HepG2 (cell line): Measurements from ENCODE around the gene PPP4R2. TPM values are rescaled to one million over a fixed set of nuclear protein-coding genes. Genes with fewer than 3 reads are reported as not detected.

Experiments
- AKAP8 ChIP-seq: sonication (generic); formaldehyde crosslinking; IDR thresholded peaks from 2 replicates; pipeline ENCODE4 v1.5.1; 2020; ENCODE audit warnings: mild to moderate bottlenecking, missing genetic modification reagents
- BCL3 ChIP-seq: sonication (generic); formaldehyde crosslinking; IDR thresholded peaks from 2 replicates; pipeline ENCODE4 v1.5.1; 2020; ENCODE audit warnings: mild to moderate bottlenecking, missing genetic modification reagents, moderate library complexity
- CBX1 ChIP-seq: IDR thresholded peaks from one replicate; pipeline ENCODE4 v1.6.1; 2016; ENCODE audit warnings: antibody characterized with exemption, low read depth
- DMAP1 ChIP-seq: IDR thresholded peaks from 2 replicates; pipeline ENCODE4 v1.6.1; 2016
- FOSL2 ChIP-seq: sonication (generic); formaldehyde crosslinking; IDR thresholded peaks from 2 replicates; pipeline ENCODE4 v1.4.0; 2020; ENCODE audit warnings: missing genetic modification reagents
- LBX2 ChIP-seq: sonication (generic); formaldehyde crosslinking; IDR thresholded peaks from 2 replicates; pipeline ENCODE4 v1.5.0; 2020; ENCODE audit warnings: missing genetic modification reagents, mild to moderate bottlenecking, borderline replicate concordance
- NBN ChIP-seq: fragments of 450-650 bp; conservative IDR thresholded peaks from 2 replicates; pipeline ENCODE4 v1.6.1; 2017
- NFYC ChIP-seq: IDR thresholded peaks from 2 replicates; pipeline ENCODE4 v1.6.1; 2016; ENCODE audit warnings: missing genetic modification reagents, missing compliant biosample characterization
- PAWR ChIP-seq: sonication (generic); formaldehyde crosslinking; IDR thresholded peaks from 2 replicates; pipeline ENCODE4 v1.4.0; 2020; ENCODE audit warnings: missing genetic modification reagents, mild to moderate bottlenecking, borderline replicate concordance
- SATB2 ChIP-seq: sonication (generic); formaldehyde crosslinking; IDR thresholded peaks from 2 replicates; pipeline ENCODE4 v1.5.0; 2020; ENCODE audit warnings: missing genetic modification reagents
- SNAI1 ChIP-seq: sonication (generic); formaldehyde crosslinking; IDR thresholded peaks from 2 replicates; pipeline ENCODE4 v1.5.0; 2020; ENCODE audit warnings: mild to moderate bottlenecking, missing genetic modification reagents, borderline replicate concordance
- SRSF1 ChIP-seq: fragments of 200-400 bp; formaldehyde crosslinking; optimal IDR thresholded peaks from 2 replicates; pipeline ENCODE3; 2017; ENCODE audit warnings: mild to moderate bottlenecking, low read depth, low read length, moderate library complexity
- TBL1XR1 ChIP-seq: fragments of 150-350 bp; IDR thresholded peaks from 2 replicates; pipeline ENCODE4 v1.6.1; 2014; ENCODE audit warnings: borderline replicate concordance, low read length; ENCODE audit not compliant: partially characterized antibody
- ZBTB44 ChIP-seq: sonication (generic); formaldehyde crosslinking; IDR thresholded peaks from 2 replicates; pipeline ENCODE4 v1.4.0; 2020; ENCODE audit warnings: missing genetic modification reagents
- ZNF142 ChIP-seq: sonication (generic); formaldehyde crosslinking; IDR thresholded peaks from 2 replicates; pipeline ENCODE4 v1.4.0; 2020; ENCODE audit warnings: missing genetic modification reagents
- ZNF274 ChIP-seq: sonication (generic); formaldehyde crosslinking; IDR thresholded peaks from 2 replicates; pipeline ENCODE4 v1.5.1; 2020; ENCODE audit warnings: mild to moderate bottlenecking, missing genetic modification reagents
- ZNF333 ChIP-seq: sonication (generic); formaldehyde crosslinking; IDR thresholded peaks from 2 replicates; pipeline ENCODE4 v1.4.0; 2020; ENCODE audit warnings: mild to moderate bottlenecking, missing genetic modification reagents, borderline replicate concordance
- ZNF362 ChIP-seq: sonication (generic); formaldehyde crosslinking; IDR thresholded peaks from 2 replicates; pipeline ENCODE4 v1.4.0; 2020; ENCODE audit warnings: missing genetic modification reagents, mild to moderate bottlenecking, borderline replicate concordance
- ZNF530 ChIP-seq: sonication (generic); formaldehyde crosslinking; IDR thresholded peaks from 2 replicates; pipeline ENCODE4 v1.5.0; 2020; ENCODE audit warnings: low read depth, mild to moderate bottlenecking, missing genetic modification reagents
- ZNF619 ChIP-seq: sonication (generic); formaldehyde crosslinking; IDR thresholded peaks from 2 replicates; pipeline ENCODE4 v1.4.0; 2020; ENCODE audit warnings: mild to moderate bottlenecking, missing genetic modification reagents
- ZNF788 ChIP-seq: sonication (generic); formaldehyde crosslinking; IDR thresholded peaks from 2 replicates; pipeline ENCODE4 v1.5.0; 2020; ENCODE audit warnings: mild to moderate bottlenecking, missing genetic modification reagents, borderline replicate concordance
- ZNF878 ChIP-seq: sonication (generic); formaldehyde crosslinking; IDR thresholded peaks from 2 replicates; pipeline ENCODE4 v1.8.1; 2023; ENCODE audit warnings: mild to moderate bottlenecking, missing genetic modification reagents, moderate library complexity
- polyA plus RNA-seq, 8 experiments: library from polyadenylated mRNA; depleted of rRNA in 3 of 8; stranded (reverse) in 7 of 8; unstranded in 1 of 8; fragments of >200 nt; fragmentation: Illumina TruSeq in 4 of 8; extraction: Trizol in 4 of 8; gene quantifications; 2 replicates each; pipeline versions ENCODE4 v1.2.1 to v1.2.3, GENCODE V29; 2011 to 2016; ENCODE audit warnings: low read depth in 4 of 8, missing spikeins in 1 of 8, mixed read lengths in 1 of 8; ENCODE audit not compliant: insufficient read depth in 1 of 8
- total RNA-seq, 5 experiments: library from RNA; depleted of rRNA; stranded (reverse); fragments of >200 nt; fragmentation: Illumina TruSeq; extraction: Trizol; gene quantifications; 2 replicates each; pipeline ENCODE4 v1.2.3, GENCODE V29; 2016; ENCODE audit warnings: low read depth in 1 of 5

The PPP4R2 gene
- total and polyA plus RNA-seq, 2 of the 13 experiments (the other 11 are each of a cell fraction or from before 2014, with no cell fraction given): 22.3 to 161 TPM

- no peak for TF ChIP-seq ZNF530
- TF ChIP-seq AKAP8: no peak
- TF ChIP-seq DMAP1: no peak
- TF ChIP-seq ZNF878 (CRISPR knock-in tag): no peak
- TF ChIP-seq ZNF274 (CRISPR knock-in tag): no peak; the same call in 1 of the 2 replicates
- TF ChIP-seq SNAI1 (CRISPR knock-in tag): no peak
- no peak for TF ChIP-seq ZNF362 (CRISPR knock-in tag)
- TF ChIP-seq NFYC: no peak; the same call in 1 of the 2 replicates
- TF ChIP-seq SATB2 (CRISPR knock-in tag): no peak
- TF ChIP-seq TBL1XR1: no peak
- TF ChIP-seq ZNF333 (CRISPR knock-in tag): no peak
- no peak for TF ChIP-seq PAWR
- TF ChIP-seq CBX1: no peak
- TF ChIP-seq ZNF619 (CRISPR knock-in tag): no peak
- TF ChIP-seq ZNF788 (CRISPR knock-in tag): peak; percentile 34; the same call in 1 of the 2 replicates
- peak; percentile 71 for TF ChIP-seq FOSL2 (CRISPR knock-in tag)
- no peak for TF ChIP-seq BCL3 (CRISPR knock-in tag)
- no peak for TF ChIP-seq ZBTB44 (CRISPR knock-in tag)
- TF ChIP-seq SRSF1: no peak
- no peak for TF ChIP-seq NBN
- no peak for TF ChIP-seq ZNF142
- TF ChIP-seq LBX2 (CRISPR knock-in tag): no peak
These were observed 39.3 kb upstream of the PPP4R2 start (continued) for GRCh38 chr3:72957297-72957696.
